ENCODE results near the gene ACSM2A. TPM values are rescaled to one million over a fixed set of nuclear protein-coding genes. Genes with fewer than 3 reads are reported as not detected.
"Not testable (repeated sequence)": the region's sequence is repeated elsewhere in the genome, so short reads cannot be mapped to it uniquely, and the experiment has no call there.

The ACSM2A gene
- total RNA-seq, 1 donor from 2014 or later, result not detected

DNA sequence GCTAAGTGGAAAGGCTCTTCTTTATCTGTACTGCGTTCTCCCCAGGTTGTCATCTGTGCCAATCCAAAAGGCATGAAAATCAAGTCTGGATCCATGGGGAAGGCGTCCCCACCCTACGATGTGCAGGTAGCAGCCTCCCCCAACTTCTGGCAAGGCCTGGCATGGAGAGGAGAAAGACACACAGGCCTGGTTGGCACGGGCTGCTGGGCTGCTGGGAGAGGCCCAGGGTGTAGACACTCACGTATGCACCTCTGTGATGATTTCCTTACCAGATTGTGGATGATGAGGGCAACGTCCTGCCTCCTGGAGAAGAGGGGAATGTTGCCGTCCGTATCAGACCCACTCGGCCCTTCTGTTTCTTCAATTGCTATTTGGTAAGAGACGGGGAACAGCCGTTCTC is 20.4 kb upstream of the ACSM2A start:
- intact Hi-C loops (cut with micrococcal nuclease), result no loop called here

DNA sequence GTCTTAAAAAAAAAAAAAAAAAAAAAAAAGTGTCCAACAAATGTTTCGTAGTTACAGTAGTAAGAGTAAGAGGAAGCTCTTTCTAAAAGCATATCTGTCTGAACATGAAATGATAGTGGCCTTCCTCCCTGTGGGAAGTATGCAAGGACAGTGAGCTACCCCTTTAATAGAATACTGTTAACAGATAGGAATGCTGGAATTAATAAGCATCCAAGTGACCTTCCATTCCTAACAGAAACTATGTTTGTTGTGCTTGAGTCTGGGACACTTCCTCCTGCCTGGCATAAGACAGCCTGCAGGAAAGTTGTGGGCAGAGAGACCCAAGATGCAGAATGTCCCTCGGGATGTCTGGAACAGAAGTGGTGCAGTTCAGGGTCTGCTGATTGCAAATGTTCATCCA is 12.4 kb upstream of the ACSM2A start:
- intact Hi-C loops (cut with micrococcal nuclease); H3K27ac Mint-ChIP-seq; H3K4me3 Mint-ChIP-seq; ATAC-seq (ENCODE audit: low read depth); H3K9me3 Mint-ChIP-seq; CTCF ChIA-PET; H3K4me1 Mint-ChIP-seq; H3K36me3 Mint-ChIP-seq (ENCODE audit: low read depth); DNase-seq; POLR2A ChIA-PET; H3K27me3 Mint-ChIP-seq: not testable (repeated sequence)

More for the DNA sequence above, 20.4 kb upstream of the ACSM2A start:
- H3K27me3 Mint-ChIP-seq, result peaks cover 8% of the 10 kb centered on the region
- no peaks in the 10 kb centered on the region for H3K36me3 Mint-ChIP-seq (ENCODE audit: low read depth)
- DNase-seq (no peak), ATAC-seq (ENCODE audit: low read depth) (no peak)
- CTCF ChIA-PET, result no interaction called here
- POLR2A ChIA-PET, result no interaction called here
- TF ChIP-seq, protein P1, sequence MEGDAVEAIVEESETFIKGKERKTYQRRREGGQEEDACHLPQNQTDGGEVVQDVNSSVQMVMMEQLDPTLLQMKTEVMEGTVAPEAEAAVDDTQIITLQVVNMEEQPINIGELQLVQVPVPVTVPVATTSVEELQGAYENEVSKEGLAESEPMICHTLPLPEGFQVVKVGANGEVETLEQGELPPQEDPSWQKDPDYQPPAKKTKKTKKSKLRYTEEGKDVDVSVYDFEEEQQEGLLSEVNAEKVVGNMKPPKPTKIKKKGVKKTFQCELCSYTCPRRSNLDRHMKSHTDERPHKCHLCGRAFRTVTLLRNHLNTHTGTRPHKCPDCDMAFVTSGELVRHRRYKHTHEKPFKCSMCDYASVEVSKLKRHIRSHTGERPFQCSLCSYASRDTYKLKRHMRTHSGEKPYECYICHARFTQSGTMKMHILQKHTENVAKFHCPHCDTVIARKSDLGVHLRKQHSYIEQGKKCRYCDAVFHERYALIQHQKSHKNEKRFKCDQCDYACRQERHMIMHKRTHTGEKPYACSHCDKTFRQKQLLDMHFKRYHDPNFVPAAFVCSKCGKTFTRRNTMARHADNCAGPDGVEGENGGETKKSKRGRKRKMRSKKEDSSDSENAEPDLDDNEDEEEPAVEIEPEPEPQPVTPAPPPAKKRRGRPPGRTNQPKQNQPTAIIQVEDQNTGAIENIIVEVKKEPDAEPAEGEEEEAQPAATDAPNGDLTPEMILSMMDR (IDR thresholded peaks at IDR 0.05), result no peak
- H3K9me3 Mint-ChIP-seq, result no peaks in the 10 kb centered on the region
- no peak overlapping the region for H3K27ac Mint-ChIP-seq
- no peaks in the 10 kb centered on the region for H3K4me1 Mint-ChIP-seq
- H3K4me3 Mint-ChIP-seq, result no peak overlapping the region

DNA sequence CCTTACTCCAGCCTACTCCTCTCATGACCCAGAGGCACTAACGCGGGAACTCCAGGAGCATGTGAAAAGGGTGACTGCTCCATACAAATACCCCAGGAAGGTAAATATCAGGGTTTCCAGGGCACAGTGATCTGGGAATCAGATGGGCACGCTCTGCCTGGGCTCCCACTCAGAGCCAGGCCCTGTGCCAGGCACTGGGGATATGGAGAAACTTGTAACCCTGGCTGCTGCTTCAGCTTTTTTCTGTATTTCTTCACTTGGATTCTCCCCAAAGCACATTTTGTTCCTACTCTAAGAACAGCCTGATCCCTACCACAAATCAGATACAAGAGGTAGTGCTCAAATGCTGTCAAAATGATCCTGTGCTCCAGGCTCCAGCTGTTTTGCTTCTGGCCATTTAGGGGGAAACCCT is 11.5 kb upstream of the ACSM2A start:
- H3K9me3 Mint-ChIP-seq; POLR2A ChIA-PET; H3K4me1 Mint-ChIP-seq; ATAC-seq (ENCODE audit: low read depth); CTCF ChIA-PET; DNase-seq; H3K27ac Mint-ChIP-seq; H3K36me3 Mint-ChIP-seq (ENCODE audit: low read depth); H3K4me3 Mint-ChIP-seq; H3K27me3 Mint-ChIP-seq; intact Hi-C loops (cut with micrococcal nuclease): not testable (repeated sequence)

DNA sequence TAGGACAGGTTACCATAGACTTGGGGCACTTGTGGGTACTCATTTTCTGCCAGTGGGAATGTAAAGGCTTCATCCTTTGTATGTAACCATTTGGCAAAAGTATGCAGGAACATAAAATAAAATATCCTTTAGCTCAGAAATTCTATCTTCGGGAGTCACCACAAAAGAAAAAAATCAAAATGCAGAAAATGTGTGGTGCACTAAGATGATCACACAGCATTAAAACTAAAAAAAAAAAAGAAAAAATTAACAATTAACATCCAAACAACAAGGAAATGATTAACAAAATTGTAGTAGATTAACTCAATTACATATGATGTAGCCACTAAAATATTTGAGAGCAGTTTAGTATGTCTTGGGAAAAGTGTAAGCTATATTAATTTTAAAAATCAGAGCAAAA is 10.6 kb upstream of the ACSM2A start:
- H3K4me3 Mint-ChIP-seq; CTCF ChIA-PET; intact Hi-C loops (cut with micrococcal nuclease); ATAC-seq (ENCODE audit: low read depth); H3K27ac Mint-ChIP-seq; H3K4me1 Mint-ChIP-seq; POLR2A ChIA-PET; H3K9me3 Mint-ChIP-seq; DNase-seq; H3K36me3 Mint-ChIP-seq (ENCODE audit: low read depth); H3K27me3 Mint-ChIP-seq: not testable (repeated sequence)

DNA sequence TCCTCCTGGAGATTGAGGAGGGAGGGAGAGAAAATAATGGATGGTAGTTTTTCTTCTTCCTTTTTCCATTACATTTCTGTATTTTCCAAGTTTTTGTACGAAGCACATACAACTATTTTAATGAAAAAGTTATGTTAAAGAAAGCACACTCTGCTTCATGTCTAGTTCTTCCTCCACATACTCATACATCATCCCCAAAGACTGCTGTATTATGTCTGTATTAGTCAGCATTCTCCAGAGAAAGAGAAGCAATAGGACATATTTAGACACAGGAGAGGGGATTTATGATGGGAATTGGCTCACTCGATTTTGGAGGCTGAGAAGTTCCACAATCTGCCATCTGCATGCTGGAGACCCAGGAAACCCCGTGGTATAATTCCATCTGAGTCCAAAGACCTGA is 10.1 kb upstream of the ACSM2A start:
- Mint-ChIP-seq H3K4me3 (no peak overlapping the region), H3K36me3 (ENCODE audit: low read depth) (no peaks in the 10 kb centered on the region), H3K27ac (no peak overlapping the region), H3K9me3 (no peaks in the 10 kb centered on the region), H3K4me1 (no peaks in the 10 kb centered on the region), H3K27me3 (peaks cover 7% of the 10 kb centered on the region)
- DNase-seq (no peak), ATAC-seq (ENCODE audit: low read depth) (no peak)
- TF ChIP-seq, protein P1 (IDR thresholded peaks at IDR 0.05), result no peak
- CTCF ChIA-PET, result no interaction called here
- POLR2A ChIA-PET, result no interaction called here
- intact Hi-C loops (cut with micrococcal nuclease), result no loop called here

DNA sequence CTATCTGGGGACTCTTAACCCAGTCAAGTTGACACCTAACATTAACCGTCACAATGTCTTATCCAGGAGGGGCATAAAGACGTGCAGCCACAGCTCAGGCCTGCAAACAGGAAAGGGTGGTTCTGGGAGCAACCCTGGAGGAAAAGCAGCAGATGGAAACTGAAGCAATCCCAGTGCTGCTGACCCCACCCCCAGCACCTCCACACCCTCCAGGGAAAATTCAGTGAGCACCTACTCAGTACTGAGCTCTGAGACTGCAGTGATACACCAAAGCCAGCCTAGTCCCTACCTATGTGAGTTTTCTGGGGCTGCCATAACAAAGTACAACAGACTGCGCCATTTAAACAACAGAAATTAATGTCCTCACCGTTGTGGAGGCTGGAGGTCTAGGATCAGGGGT is 9.5 kb upstream of the ACSM2A start:
- H3K9me3 Mint-ChIP-seq; H3K27me3 Mint-ChIP-seq; H3K4me1 Mint-ChIP-seq; H3K27ac Mint-ChIP-seq; CTCF ChIA-PET; intact Hi-C loops (cut with micrococcal nuclease); POLR2A ChIA-PET; H3K4me3 Mint-ChIP-seq; DNase-seq; H3K36me3 Mint-ChIP-seq (ENCODE audit: low read depth); ATAC-seq (ENCODE audit: low read depth): not testable (repeated sequence)

DNA sequence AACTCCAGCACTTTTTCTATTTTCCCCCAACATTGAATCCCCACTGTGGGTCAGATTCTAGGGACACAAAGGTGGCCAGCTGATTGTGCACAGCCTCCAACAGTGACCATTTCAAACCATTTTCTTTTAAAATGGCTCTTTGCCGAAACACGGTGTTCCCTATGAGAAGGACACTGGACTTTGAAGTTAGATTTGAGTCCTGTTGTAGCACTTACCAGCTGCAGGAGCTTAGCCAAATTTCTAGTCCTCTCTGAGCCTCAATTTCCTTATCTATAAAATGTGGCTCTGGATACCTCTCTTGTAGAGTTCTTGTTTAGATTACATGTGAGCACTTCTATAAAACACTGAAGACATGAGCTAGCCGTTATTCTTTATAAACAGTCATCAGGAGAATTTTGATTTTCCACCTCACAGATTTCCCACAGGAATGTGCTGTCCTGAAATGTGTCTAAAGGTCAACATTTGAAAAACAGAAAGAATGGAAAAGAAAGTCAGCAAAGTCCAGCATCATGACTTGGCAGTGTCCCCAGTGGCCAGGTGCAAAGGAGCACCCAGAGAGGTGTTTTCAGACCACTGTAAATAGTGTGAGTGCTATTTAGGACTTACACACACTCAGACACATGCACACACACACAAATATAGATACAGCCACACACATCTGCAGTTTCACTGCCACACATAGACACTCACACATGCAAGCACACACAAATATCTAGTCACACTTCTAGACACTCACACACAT is 4.5 kb upstream of the ACSM2A start:
- H3K36me3 Mint-ChIP-seq (ENCODE audit: low read depth); DNase-seq; CTCF ChIA-PET; H3K27ac Mint-ChIP-seq; intact Hi-C loops (cut with micrococcal nuclease); H3K27me3 Mint-ChIP-seq; H3K4me1 Mint-ChIP-seq; H3K9me3 Mint-ChIP-seq; POLR2A ChIA-PET; ATAC-seq (ENCODE audit: low read depth); H3K4me3 Mint-ChIP-seq: not testable (repeated sequence)

DNA sequence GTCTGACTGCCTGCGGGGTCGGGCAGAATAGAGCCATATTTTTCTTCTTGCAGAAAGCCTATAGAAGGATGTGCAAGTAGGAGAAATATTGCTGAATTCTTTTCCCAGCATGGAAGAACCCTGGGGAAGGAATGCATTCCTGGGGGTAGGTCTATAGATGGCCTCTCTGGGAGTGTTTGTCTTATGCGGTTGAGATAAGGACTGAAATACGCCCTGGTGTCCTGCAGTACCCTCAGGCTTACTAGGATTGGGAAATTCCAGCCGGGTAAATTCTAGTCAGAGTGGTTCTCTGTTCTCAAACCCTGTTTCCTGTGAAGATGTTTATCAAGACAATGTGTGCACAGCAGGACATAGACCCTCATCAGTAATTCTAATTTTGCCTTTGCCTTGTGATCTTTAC is 2.3 kb downstream of the ACSM2A start:
- H3K27me3 Mint-ChIP-seq; ATAC-seq (ENCODE audit: low read depth); intact Hi-C loops (cut with micrococcal nuclease); H3K4me3 Mint-ChIP-seq; H3K4me1 Mint-ChIP-seq; CTCF ChIA-PET; H3K27ac Mint-ChIP-seq; H3K36me3 Mint-ChIP-seq (ENCODE audit: low read depth); H3K9me3 Mint-ChIP-seq; DNase-seq; POLR2A ChIA-PET: not testable (repeated sequence)

DNA sequence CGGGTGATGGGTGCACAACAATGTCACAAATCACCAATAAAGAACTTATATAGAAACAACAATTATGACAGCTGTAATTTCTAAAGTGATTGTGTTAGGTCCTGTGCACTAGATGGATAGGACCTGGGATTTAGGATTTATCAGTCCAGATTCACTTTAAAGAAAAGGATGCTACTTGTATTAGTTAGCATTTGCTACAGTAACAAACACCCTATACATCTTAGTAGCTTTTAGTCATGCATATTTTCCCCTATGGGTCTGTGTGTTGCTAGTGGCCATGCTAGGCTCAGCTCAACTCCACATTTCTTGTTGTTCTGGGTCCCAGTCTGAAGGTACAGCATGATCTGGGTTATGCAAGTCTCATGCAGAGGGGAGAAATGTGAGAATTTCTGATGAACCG is 7.9 kb downstream of the ACSM2A start:
- not testable (repeated sequence) for ATAC-seq (ENCODE audit: low read depth)

DNA sequence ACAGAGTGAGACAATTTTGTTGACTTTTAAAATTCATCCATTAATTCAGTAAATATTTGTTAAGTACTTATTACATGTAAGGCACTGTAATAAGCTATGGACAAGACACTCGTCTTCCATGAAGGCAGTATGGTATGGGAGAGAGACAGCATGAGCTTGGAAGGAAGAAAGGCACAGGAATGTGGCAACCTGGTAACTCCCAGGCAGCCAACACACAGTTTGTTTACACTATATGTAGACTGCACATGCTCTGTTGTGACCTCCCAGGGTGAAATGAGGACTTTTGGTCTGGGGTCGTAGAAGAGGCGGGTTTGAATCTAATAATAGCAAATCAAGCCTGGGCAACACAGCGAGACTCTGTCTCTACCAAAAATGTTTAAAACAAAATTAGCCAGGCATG is 9.0 kb downstream of the ACSM2A start:
- ATAC-seq (ENCODE audit: low read depth); H3K4me3 Mint-ChIP-seq; H3K9me3 Mint-ChIP-seq; H3K27me3 Mint-ChIP-seq; H3K4me1 Mint-ChIP-seq; H3K27ac Mint-ChIP-seq; H3K36me3 Mint-ChIP-seq (ENCODE audit: low read depth); intact Hi-C loops (cut with micrococcal nuclease); POLR2A ChIA-PET; DNase-seq; CTCF ChIA-PET: not testable (repeated sequence)

More for the DNA sequence above, 7.9 kb downstream of the ACSM2A start:
- H3K27ac Mint-ChIP-seq; intact Hi-C loops (cut with micrococcal nuclease); H3K9me3 Mint-ChIP-seq; H3K4me3 Mint-ChIP-seq; H3K27me3 Mint-ChIP-seq; POLR2A ChIA-PET; DNase-seq; H3K36me3 Mint-ChIP-seq (ENCODE audit: low read depth); H3K4me1 Mint-ChIP-seq; CTCF ChIA-PET: not testable (repeated sequence)

DNA sequence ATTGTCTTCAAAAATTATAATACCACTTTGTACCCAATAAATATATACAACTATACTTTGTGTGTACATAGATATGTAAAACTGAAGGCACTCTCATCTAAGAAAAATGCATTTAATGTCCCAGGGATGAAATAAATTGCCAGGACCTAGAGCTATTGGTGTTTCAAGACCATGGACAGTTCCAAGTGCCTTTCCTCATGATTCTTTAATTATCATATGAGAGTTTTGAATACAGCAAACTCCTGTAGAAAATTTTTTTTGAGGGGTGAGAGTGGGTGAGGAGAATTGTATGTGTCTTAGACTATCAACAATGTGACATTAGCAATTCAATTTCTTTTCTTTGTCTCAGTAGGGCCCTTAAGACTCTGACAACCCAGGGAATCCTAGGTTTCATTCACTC is 17.6 kb downstream of the ACSM2A start:
- H3K9me3 Mint-ChIP-seq, result peaks cover 11% of the 10 kb centered on the region
- DNase-seq; ATAC-seq (ENCODE audit: low read depth); POLR2A ChIA-PET; H3K4me1 Mint-ChIP-seq; H3K27me3 Mint-ChIP-seq; H3K36me3 Mint-ChIP-seq (ENCODE audit: low read depth); CTCF ChIA-PET; intact Hi-C loops (cut with micrococcal nuclease); H3K27ac Mint-ChIP-seq; H3K4me3 Mint-ChIP-seq: not testable (repeated sequence)

Measured in activated B cell treated with CpG ODN at 0.5 μM for 24 hours (primary cell).